Cardiac septum (tissue), 1 donor: Measurements from ENCODE around the gene PLXNA2. TPM values are rescaled to one million over a fixed set of nuclear protein-coding genes. Genes with fewer than 3 reads are reported as not detected.

ENCODE experiments used
- DNase-seq: peaks from one replicate; pipeline ENCODE4 v3.0.0-alpha.2; 2020; ENCODE audit warnings: low spot score
- intact Hi-C: fragments of 100-400 bp; cut with DNase I; formaldehyde crosslinking; loops from one replicate; pipeline ENCODE4 v1.14.0; 2022
- total RNA-seq: library from RNA; stranded (reverse); fragmentation: NEBNext Ultra II Directional; extraction: Animal tissue kit (Norgen Biotek cat#: 25700); gene quantifications from one replicate; pipeline ENCODE4 v1.2.1, GENCODE V29; 2021
- donor health status: DM: no; HTN: no; CAD: no.

The PLXNA2 gene
- total RNA-seq, 1 donor from 2014 or later: 23.8 TPM

- DNase-seq: peak; percentile 47
- intact Hi-C loops: no loop called here
Observed at GRCh38 chr1:208004851-208005250, 239.3 kb downstream of the PLXNA2 start.

DNA sequence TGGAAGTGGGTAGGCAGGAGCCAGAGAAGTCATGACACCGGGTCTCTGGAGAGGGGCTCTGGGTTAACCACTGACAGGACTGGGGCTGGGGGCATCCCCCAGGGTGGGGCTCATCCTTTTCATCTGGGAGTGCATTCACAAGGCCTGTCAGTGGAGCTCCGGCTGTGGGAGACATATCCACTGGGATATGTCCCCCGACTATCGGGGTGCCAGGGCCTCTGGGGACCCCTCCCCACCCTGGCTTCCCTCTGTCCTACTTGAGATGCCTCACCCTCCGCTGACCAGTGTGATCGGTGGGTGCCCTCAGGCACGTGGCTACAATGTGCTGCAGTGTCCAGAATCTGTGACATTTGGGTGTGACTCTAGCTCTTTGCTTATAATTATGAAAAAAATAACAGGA, 240.9 kb downstream of the PLXNA2 start:
- intact Hi-C loops: no loop called here

DNA sequence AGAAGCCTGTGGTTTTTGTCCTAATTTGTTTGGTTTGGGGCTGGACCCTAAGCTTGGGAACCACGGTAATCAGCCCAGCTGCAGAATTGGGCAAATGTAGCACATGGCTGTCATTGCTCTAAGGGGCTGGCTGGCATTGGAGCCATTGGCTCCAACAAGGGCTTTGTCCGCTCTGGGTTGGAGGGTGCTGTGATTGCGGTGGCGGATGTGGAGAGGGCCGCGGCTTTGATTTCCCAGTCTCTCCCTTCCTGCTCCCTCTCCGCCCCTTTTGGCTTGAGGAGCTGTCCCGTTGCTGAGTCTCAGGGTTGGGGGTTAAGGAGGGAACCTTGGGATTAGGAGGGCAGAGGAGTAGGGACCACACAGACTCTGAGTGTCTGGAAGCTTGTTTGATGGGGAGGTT, 241.5 kb downstream of the PLXNA2 start:
- intact Hi-C loops: no loop called here
- peak; percentile 58 for DNase-seq

More for the DNA sequence above, 240.9 kb downstream of the PLXNA2 start:
- peak; percentile 61 for DNase-seq

- DNase-seq: no peak
- intact Hi-C loops: no loop called here
Observed at GRCh38 chr1:208002078-208002477, 242.1 kb downstream of the PLXNA2 start.

DNA sequence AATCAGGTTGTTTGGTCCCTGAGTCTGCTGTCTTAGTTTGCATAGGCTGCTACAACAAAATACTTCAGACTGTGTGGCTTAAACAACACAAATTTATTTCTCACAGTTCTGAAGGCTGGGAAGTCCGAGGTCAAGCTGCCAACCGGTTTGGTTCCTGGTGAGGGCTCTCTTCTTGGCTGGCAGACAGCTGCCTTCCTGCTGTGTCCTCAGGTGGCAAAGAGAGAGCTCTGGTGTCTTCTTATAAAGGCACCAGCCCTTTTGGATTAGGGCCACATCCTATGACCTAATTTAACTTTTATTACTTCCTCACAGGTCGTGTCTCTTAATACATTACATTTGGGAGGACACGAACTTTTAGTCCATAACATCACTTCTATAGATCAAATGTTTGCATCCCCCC, 243.7 kb downstream of the PLXNA2 start:
- peak; percentile 15 for DNase-seq
- intact Hi-C loops: no loop called here

DNA sequence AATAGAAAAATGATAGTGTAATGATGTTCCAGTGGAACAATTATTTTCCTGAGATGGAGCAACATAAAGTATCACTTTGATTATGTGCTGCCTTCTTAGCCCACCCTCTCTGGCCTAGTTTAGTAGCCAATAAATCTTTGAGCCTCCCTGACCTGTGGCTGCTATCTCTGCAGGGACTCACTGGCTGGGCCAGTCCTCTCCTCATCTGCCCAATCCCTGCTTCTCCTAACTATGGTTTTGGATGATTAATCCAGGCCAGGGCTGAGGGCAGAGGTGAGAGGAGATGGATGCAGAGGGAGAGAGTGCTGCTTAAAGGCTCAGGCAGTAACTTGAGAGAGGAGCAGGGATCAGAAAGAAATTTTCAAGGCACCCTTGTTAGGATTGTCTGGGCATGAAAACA, 244.2 kb downstream of the PLXNA2 start:
- intact Hi-C loops: no loop called here
- peak; percentile 44 for DNase-seq

DNA sequence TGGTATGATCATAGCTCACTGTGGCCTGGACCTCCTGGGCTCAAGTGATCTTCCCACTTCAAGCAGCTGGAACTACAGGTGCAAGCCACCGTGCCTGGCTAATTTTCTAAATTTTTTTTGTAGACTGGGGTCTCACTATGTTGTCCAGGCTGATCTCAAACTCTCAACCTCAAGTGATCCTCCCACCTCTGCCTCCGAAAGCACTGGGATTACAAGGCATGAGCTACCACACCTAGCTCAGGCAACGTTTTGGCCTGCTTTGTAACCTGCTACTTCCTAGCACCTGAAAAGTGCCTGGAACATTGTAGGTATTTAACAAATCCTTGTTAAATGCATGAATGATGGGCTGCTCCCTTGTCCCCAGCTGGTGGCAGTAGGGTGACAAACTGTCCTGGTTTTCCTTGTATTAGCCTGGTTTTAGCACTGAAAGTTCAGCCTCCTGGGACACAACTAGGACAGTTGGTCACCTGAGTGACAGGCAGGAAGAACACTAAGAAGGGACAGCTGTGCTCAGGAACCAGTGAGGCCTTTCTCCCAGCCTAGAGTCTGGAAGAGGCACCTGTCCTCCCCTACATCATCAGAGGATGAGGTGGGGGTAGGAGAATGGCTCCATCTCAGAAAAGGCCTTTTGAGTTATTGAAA, 244.8 kb downstream of the PLXNA2 start:
- intact Hi-C loops: no loop called here
- DNase-seq: peak; percentile 24

- no peak for DNase-seq
- intact Hi-C loops: no loop called here
Observed at GRCh38 chr1:207998691-207999090, 245.5 kb downstream of the PLXNA2 start.

GRCh38 chr1:207997486-207998268, 246.5 kb downstream of the PLXNA2 start:
- DNase-seq: no peak
- intact Hi-C loops: no loop called here

DNA sequence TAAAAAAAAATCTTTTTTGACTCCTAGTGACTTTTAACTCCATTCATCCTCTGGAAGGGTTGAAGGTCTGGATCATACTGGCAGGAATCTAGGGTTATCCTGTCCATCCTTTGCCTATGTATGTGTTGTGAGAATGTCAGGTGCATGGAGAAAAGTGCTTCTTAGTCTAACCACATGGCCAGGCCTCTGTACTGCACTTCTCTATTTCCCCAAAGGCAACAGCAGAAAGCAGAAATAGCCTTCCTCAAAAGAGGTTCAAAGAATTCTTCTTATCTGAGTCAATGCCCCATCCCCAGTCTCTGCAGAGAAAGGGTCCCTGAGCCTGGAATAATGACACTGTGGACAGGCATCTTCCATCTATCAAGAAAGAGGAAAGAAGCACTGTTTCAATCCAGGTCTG, 247.5 kb downstream of the PLXNA2 start:
- intact Hi-C loops: no loop called here

DNA sequence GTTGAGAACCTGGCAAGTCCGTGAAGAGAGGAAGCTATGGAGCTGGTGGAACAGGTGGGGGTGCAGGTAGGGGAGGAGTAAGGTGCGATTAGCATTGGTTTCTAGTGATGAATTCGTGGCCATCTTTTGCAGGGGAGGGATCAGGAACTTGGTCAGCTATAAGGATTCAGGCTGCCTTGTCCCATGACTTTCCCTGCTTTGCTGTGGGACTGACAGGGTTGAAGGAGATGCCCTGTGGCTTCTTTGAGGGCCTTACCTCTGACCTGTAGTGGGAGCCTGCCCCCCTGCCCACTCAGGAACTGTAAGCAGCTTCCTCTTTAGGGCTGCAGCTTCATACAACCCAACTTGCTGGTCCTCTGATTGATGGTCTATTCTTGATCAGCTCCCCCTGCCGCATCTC, 248.6 kb downstream of the PLXNA2 start:
- no peak for DNase-seq
- intact Hi-C loops: no loop called here

More for the DNA sequence above, 247.5 kb downstream of the PLXNA2 start:
- no peak for DNase-seq

DNA sequence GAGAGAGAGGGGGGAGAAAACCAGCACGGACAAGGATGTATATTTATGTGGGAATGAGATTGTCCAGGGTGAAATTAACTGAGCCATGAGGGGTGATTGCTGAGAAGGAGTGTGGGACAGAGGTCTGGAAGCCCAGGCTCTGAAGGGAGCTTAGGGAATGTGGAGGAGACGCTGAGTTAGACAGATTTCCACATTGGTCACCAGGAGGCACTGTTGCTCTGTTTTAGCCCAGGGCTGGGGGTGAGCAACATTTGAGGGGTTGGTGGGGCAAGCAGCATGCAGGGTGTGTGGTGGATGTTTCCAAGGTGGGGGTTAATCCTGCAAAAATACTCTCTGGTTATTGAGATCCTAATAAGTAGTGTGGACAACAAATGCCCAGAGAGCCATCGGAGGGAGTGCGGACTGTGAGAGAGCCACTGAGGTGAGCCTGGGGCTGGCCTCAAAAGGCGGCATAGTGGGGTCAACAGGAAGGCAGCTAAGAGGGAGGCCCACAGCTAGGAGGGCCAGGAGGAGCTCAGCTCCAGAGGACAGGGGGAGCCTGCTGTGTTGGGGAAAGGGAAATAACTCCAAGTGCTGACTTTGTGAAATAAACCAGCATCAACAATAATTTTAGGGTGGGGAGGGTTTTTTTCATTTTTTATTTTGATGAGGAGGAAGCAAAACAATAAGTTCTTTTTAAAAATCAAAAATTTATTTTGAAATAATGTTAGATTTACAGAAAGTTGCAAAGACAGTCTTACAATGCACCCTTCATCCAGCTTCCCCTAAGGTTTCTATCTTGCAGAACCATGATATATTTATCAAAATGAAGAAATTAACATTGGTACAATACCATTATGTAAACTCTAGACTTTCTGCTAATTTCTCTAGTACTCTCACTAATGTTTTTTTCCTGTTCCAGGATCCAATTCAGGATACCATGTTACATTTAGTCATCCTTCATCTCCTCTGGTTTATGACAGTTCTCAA, 250.4 kb downstream of the PLXNA2 start:
- intact Hi-C loops: no loop called here

GRCh38 chr1:207992677-207993236, 251.4 kb downstream of the PLXNA2 start:
- DNase-seq: no peak
- intact Hi-C loops: no loop called here

More for the DNA sequence above, 250.4 kb downstream of the PLXNA2 start:
- DNase-seq: no peak

DNA sequence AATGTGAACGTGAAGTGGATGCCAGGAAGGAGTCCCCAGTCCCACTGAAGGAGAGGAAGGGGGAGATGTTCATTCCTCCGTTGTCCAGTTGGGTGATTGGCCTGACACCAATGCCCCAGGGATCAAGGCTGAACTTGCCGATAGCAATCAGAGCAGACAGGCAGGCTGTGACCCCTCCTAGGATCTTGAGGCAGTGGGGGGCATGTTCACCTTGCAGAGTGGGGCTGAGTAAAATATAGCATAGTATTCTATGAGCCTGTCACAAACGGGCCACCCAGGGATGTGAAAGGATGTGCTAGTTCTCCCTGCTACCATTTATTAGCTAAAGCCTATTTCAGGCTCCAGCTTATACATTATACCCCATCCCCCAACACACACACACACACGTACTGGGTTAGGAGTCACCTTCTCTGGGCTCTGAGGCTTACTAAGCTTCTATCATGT, 252.6 kb downstream of the PLXNA2 start:
- intact Hi-C loops: no loop called here
- DNase-seq: no peak

DNA sequence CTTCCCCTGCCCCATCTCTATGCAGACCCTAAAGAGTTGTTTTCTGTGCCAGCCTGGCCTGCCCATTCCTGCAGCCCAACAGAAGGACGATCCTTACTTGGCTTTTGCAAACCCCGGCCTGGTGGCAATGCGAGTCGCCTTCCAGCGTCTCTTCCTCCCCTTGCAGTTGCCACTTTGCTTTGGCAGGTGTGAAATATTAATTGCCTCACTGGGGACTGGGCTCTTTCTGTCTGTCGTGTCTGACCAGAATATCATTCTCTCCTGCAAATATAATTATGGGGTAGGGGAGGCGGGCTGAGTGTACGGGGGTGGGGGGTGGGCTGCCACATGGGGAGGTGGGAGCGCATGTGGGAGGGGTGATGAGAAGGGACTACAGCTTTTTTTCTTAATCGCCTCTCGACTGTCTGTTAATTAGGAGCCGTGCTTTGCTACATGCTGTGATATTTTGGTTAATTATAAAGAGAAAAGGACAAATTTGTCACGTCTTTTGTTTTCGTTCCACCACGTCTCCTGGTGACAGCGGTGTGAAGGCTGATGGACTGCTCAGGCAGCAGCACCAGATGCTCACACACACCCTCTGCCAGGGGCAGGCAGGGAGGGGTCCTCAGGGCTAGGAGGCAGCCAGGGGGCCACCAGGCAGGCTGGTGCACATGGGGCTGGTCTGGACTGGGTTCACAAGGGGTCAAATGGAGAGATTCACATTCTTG, 253.2 kb downstream of the PLXNA2 start:
- DNase-seq: no peak
- intact Hi-C loops: no loop called here

- intact Hi-C loops: no loop called here
- no peak for DNase-seq
Observed at GRCh38 chr1:207990455-207990854, 253.7 kb downstream of the PLXNA2 start.

DNA sequence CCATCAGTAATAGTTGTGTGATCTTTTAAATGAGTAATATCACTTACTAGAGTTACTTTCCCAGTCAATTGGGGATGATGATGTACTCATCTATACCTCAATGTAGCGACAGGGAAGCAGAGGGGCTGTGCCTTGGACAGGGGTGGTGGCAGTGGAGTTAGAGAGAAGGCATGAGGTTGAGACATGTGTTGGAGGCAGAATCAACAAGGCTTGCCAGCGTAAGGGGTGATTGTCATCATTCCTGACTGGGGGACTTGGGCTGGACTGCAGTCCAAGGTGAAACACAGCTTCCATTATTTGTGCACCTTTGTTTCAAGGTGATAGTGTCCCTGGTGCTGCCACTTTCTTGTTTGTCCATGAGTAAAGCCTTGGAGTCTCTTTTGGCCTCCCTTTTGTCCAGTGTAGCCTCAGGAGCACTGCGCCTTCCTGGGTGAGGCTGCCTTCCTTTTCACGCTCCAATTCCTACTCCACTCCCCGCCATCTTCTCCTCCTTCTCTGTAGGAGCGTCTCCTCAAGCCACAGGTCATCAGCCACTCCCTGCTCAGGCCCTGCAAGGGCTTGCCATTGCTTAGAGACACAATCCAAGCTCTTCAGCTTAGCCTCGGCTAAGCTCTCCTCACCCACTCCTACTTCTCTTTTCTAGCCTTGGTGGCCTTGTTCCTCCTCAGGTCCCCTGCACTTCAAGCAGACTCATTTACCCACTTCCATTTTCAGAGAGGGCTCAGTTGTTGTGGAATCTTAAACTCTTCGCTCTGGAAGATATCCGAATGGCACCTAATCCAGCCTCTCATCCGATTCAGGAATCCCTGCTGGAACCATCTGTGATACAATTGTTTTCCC, 255.6 kb downstream of the PLXNA2 start:
- no peak for DNase-seq
- intact Hi-C loops: no loop called here

DNA sequence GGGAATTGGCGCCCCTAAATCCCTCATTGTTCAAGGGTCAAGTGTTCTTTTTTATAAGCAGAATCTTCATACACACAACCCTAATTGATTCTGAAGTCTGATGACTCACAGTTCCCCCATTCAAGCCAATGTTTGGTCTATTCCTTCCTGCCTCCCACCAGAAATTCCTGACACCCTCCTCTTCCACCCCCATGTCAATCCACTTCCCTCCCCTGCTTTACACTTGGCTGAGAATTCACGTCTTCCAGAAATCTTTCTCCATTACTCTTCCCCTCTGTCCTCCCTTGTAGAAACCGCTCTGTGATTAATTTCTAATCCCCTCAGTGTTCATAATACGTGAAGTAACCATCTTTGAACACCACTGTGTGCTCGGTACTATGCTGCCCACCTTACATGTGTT, 257.0 kb downstream of the PLXNA2 start:
- DNase-seq: no peak
- intact Hi-C loops: no loop called here
